HL-60 (cell line): Measurements from ENCODE around the gene UPF2.
"Not testable (repeated sequence)": the region's sequence is repeated elsewhere in the genome, so short reads cannot be mapped to it uniquely, and the experiment has no call there.

Source experiments
- DNase-seq, 2 experiments: peaks; one replicate each; pipeline ENCODE4 v3.0.0-alpha.2; 2010 to 2020; ENCODE audit warnings: low read depth in 1 of 2, low spot score in 1 of 2
- H3K27ac ChIP-seq: fragments of 250-450 bp; sonication (Bioruptor Pico); replicated peaks from 2 replicates; pipeline ENCODE4 v1.5.1; 2020; ENCODE audit warnings: mild to moderate bottlenecking, moderate library complexity
- H3K27me3 ChIP-seq: fragments of 250-450 bp; sonication (Bioruptor Pico); 2 replicates; pipeline ENCODE4 v1.5.1; 2021; ENCODE audit warnings: mild to moderate bottlenecking, moderate library complexity; ENCODE audit not compliant: insufficient read depth, poor library complexity, severe bottlenecking
- H3K4me3 ChIP-seq: replicated peaks from 2 replicates; pipeline ENCODE4 v1.5.1; 2011; ENCODE audit warnings: mild to moderate bottlenecking, control low read depth, low read length; ENCODE audit not compliant: insufficient read depth
- GABPA ChIP-seq: IDR thresholded peaks from 2 replicates; pipeline ENCODE4 v1.6.1; 2012; ENCODE audit warnings: low read depth
- POLR2AphosphoS5 ChIP-seq: IDR thresholded peaks from 2 replicates; pipeline ENCODE4 v1.6.1; 2012; ENCODE audit warnings: low read depth
- SPI1 ChIP-seq: IDR thresholded peaks from 2 replicates; pipeline ENCODE4 v1.6.1; 2012; ENCODE audit warnings: low read depth, mild to moderate bottlenecking, borderline replicate concordance
- TF ChIP-seq, protein P1 (sequence below): IDR thresholded peaks from one replicate; pipeline ENCODE4 v1.5.1; 2011; ENCODE audit warnings: low read length, control low read depth, inconsistent platforms; ENCODE audit not compliant: insufficient read depth
- TF ChIP-seq, protein P2 (sequence below): IDR thresholded peaks from 2 replicates; pipeline ENCODE4 v1.6.1; 2012; ENCODE audit warnings: low read depth; ENCODE audit not compliant: insufficient replicate concordance

UPF2 gene

DNA sequence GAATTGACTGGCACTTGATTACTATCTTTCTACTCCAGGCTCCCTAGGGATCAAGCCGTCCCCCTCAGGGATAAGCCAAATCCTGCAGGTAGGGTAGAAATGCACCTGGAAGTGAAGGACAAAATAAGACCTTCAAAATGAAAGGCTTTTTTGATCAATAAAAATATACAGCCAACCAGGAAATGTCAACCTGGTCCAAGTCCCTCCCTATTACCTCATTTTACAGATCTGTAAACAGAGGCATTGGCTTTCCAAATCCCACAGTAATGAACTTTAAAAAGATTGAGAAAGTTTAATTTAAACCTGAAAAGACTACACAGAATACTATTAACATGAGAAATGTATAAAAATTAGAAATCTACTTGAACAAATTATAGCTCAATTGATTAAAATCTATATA, 53.7 kb downstream of the UPF2 start:
- Histone ChIP-seq H3K27ac (no peak overlapping the region), H3K4me3 (no peak overlapping the region), H3K27me3 (no peaks in the 10 kb centered on the region)
- no peak for TF ChIP-seq POLR2AphosphoS5
- TF ChIP-seq SPI1, result no peak
- no peak for TF ChIP-seq GABPA
- TF ChIP-seq, protein P1, sequence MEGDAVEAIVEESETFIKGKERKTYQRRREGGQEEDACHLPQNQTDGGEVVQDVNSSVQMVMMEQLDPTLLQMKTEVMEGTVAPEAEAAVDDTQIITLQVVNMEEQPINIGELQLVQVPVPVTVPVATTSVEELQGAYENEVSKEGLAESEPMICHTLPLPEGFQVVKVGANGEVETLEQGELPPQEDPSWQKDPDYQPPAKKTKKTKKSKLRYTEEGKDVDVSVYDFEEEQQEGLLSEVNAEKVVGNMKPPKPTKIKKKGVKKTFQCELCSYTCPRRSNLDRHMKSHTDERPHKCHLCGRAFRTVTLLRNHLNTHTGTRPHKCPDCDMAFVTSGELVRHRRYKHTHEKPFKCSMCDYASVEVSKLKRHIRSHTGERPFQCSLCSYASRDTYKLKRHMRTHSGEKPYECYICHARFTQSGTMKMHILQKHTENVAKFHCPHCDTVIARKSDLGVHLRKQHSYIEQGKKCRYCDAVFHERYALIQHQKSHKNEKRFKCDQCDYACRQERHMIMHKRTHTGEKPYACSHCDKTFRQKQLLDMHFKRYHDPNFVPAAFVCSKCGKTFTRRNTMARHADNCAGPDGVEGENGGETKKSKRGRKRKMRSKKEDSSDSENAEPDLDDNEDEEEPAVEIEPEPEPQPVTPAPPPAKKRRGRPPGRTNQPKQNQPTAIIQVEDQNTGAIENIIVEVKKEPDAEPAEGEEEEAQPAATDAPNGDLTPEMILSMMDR, result no peak
- TF ChIP-seq, protein P2, sequence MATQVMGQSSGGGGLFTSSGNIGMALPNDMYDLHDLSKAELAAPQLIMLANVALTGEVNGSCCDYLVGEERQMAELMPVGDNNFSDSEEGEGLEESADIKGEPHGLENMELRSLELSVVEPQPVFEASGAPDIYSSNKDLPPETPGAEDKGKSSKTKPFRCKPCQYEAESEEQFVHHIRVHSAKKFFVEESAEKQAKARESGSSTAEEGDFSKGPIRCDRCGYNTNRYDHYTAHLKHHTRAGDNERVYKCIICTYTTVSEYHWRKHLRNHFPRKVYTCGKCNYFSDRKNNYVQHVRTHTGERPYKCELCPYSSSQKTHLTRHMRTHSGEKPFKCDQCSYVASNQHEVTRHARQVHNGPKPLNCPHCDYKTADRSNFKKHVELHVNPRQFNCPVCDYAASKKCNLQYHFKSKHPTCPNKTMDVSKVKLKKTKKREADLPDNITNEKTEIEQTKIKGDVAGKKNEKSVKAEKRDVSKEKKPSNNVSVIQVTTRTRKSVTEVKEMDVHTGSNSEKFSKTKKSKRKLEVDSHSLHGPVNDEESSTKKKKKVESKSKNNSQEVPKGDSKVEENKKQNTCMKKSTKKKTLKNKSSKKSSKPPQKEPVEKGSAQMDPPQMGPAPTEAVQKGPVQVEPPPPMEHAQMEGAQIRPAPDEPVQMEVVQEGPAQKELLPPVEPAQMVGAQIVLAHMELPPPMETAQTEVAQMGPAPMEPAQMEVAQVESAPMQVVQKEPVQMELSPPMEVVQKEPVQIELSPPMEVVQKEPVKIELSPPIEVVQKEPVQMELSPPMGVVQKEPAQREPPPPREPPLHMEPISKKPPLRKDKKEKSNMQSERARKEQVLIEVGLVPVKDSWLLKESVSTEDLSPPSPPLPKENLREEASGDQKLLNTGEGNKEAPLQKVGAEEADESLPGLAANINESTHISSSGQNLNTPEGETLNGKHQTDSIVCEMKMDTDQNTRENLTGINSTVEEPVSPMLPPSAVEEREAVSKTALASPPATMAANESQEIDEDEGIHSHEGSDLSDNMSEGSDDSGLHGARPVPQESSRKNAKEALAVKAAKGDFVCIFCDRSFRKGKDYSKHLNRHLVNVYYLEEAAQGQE, result no peak
- no peak for DNase-seq

DNA sequence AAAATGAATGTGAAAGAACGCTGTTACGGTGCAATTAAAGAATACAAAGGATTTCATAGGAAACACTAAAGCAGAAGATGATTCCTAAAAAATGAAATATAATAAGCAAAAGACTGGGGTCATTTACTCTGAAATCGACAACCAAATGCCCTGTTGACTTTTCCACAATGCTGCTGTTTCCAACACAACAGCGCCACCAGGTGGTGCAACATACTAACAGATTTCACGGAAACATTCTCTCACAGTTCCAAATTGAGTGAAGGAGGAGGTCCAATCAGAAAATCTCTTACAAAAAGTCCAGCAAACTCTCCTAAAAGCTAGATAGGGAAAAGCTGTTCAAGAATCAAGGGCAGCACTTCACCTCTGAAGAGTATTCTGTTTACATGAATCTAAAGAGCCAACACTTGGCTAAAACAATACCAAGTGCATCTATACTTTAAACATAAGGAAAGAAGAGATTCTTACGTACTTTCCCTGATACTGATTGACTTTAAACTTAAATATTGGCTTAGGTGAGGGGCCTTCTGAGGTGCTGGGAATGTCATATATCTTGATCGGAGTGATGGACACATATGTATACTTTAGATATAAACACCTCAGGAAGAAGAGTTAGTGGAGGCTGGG, 55.9 kb downstream of the UPF2 start:
- TF ChIP-seq, protein P1, result peak; percentile 18
- TF ChIP-seq GABPA, result no peak
- Histone ChIP-seq H3K4me3 (no peak overlapping the region), H3K27ac (no peak overlapping the region), H3K27me3 (no peaks in the 10 kb centered on the region)
- peak in 1 of 2 experiments; percentile 43 for DNase-seq

DNA sequence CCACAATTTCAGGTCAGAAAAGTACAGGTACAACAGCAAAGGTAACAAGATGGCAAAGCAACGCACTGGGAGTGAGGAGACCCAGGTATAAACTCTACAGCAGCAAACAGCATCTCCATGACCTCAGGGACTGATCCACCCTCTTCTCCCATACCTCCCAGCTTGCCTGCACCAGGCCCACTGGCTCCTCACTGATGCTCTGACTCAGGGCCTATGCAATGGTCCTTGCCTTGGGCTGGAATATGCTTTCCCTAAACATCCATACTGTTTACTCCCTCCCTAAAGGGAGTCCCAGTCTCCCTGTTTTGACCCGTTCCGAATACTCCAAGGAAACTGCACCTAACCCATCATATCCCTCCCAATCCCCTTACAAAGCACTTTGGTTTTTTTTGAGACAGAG, 60.4 kb downstream of the UPF2 start:
- no peak for DNase-seq
- TF ChIP-seq SPI1, result no peak
- TF ChIP-seq, protein P1, result no peak
- Histone ChIP-seq H3K4me3 (no peak overlapping the region), H3K27me3 (no peaks in the 10 kb centered on the region), H3K27ac (no peak overlapping the region)

DNA sequence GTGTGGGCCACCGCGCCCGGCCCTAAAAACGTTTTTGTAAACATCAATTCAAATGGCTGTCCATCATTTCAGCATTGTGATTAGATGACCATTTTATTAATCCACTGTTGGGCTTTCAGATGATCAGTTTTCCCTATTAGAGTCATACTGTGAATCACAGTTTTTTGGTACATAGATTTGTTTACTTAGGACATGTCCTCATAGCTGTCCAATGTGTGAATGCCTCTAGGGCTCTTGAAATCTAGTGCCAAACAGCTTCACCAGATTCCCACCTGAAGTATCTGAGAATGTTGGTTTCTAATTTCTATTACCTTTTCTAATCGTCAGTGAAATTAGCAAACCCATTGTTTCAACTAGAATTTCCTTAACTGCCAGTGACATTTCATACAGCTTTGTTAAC, 66.8 kb downstream of the UPF2 start:
- Histone ChIP-seq H3K4me3 (no peak overlapping the region), H3K27ac (no peak overlapping the region), H3K27me3 (no peaks in the 10 kb centered on the region)
- TF ChIP-seq, protein P2, result no peak
- TF ChIP-seq, protein P1, result no peak
- TF ChIP-seq SPI1, result no peak
- no peak for TF ChIP-seq POLR2AphosphoS5
- no peak for TF ChIP-seq GABPA
- no peak for DNase-seq

DNA sequence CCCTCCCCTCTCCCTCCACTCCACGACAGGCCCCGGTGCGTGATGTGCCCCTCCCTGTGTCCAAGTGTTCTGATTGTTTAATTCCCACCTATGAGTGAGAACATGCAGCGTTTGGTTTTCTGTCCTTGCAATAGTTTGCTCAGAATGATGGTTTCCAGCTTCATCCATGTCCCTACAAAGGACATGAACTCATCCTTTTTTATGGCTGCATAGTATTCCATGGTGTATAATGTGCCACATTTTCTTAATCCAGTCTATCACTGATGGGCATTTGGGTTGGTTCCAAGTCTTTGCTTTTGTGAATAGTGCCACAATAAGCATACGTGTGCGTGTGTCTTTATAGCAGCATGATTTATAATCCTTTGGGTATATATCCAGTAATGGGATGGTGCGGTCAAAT, 70.1 kb downstream of the UPF2 start:
- H3K27ac ChIP-seq, result not testable (repeated sequence)

More for the DNA sequence above, 70.1 kb downstream of the UPF2 start:
- not testable (repeated sequence) for DNase-seq, H3K27me3 ChIP-seq, H3K4me3 ChIP-seq
